Ishikawa (cell line): ENCODE data around the gene CHN2.

Experiments
- CEBPB ChIP-seq: IDR thresholded peaks from 2 replicates; pipeline ENCODE4 v1.6.1; 2012
- CREB1 ChIP-seq: IDR thresholded peaks from 2 replicates; pipeline ENCODE4 v1.6.1; 2012; ENCODE audit warnings: low read depth
- RAD21 ChIP-seq: IDR thresholded peaks from 2 replicates; pipeline ENCODE4 v1.6.1; 2012; ENCODE audit warnings: low read depth
- YY1 ChIP-seq: IDR thresholded peaks from 2 replicates; pipeline ENCODE4 v1.6.1; 2012; ENCODE audit warnings: low read depth
- TF ChIP-seq, protein P1 (sequence below): IDR thresholded peaks from 2 replicates; pipeline ENCODE4 v1.6.1; 2012

DNA sequence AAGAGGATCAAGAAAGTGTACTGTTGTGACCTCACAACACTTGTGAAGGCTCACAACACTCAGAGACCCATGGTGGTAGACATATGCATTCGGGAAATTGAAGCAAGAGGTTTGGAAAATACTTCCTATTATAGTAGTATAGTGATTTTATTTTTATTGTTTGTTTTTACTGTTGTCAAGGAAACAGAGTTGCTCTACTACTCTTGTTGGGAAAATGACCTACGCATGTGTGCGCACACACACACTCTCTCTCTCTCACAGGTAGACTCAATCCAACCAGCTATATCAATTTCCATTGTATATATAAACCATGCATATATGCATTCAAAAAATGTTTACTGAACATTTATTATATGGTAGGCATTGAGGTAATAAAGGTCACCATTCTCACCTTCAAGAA is 305.4 kb downstream of the CHN2 start:
- TF ChIP-seq RAD21 = no peak
- TF ChIP-seq CREB1 = no peak
- no peak for TF ChIP-seq YY1
- TF ChIP-seq, protein P1, sequence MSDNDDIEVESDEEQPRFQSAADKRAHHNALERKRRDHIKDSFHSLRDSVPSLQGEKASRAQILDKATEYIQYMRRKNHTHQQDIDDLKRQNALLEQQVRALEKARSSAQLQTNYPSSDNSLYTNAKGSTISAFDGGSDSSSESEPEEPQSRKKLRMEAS = no peak
- TF ChIP-seq CEBPB = no peak
